ENCODE data around the gene OR10G8.

Gene OR10G8

DNA sequence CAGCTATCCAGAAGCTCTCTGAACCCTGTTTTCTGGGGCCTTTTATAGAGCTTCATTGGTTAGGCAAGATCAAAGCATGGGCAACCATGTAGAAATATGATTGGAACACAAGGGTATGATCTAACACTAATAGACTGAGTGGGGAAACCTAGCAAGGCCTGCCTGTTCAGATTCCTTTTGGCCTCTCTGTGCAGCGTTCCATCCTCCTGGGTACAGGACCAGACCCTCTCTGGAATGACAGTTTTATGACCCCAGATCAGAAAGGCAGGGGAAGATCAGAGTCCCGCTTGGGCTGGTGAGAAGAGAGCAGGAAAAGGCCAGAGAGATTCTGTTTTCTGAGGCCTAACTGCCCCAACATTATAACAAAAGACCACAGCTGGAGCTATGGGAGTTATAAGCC, 52.0 kb downstream of the OR10G8 start:
- no peak for DNase-seq (ENCODE audit: low spot score)

DNA sequence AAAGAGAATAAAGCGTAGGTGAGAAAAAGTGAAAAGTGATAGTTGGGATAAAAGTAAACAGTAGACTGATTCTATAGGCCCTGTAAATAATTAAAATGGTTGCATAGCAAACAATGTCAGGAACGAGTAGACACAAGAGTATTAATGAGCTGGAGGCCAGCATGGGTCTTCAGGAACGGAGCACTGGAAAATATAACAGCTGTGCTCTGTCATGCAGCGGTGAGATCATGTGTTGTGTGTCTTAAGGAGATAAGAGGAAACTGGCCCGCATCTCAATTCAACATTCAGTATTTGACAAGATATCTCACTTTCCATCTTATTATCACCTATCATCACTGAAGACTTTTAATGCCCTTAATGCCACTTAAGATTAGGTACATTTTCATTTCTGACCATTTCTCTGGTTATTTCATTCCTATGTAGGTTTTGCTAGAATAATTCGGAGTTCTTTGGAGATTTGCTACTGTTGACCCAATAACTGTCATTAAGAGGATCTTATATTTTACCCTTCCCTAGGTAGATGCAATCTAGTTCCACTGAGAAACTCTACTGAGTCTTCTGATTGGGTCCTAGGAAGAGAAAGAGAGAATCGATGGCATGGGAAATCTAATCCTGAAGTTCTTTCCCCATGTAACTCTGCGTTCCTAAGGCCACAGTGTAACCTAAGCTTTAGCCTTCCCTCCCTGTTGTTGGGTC, 53.2 kb downstream of the OR10G8 start:
- DNase-seq (ENCODE audit: low spot score): no peak
